ENCODE measurements around the gene EN2. TPM values are rescaled to one million over a fixed set of nuclear protein-coding genes. Genes with fewer than 3 reads are reported as not detected.

The EN2 gene
- total and polyA plus RNA-seq, 10 of the 15 experiments (the other 5 are each of a cell fraction or from before 2014, with no cell fraction given): not detected

GRCh38 chr7:155409980-155410379 is 47.9 kb upstream of the EN2 start:
- Histone ChIP-seq H3K4me1 (ENCODE audit: control insufficient read depth, insufficient read depth, low read length) (no peaks in the 10 kb centered on the region), H3K79me2 (ENCODE audit: control insufficient read depth, insufficient read depth, low read length) (no peaks in the 10 kb centered on the region), H4K20me1 (ENCODE audit: control insufficient read depth, insufficient read depth) (no peaks in the 10 kb centered on the region), H3K9ac (ENCODE audit: control insufficient read depth, insufficient read depth, low read length) (no peak overlapping the region), H3K4me2 (ENCODE audit: control insufficient read depth, insufficient read depth) (no peak overlapping the region), H3K27me3 (replicated peaks in 1 of 2; ENCODE audit: control insufficient read depth in 2 of 2, insufficient read depth in 2 of 2, low read length in 1 of 2) (no peaks in the 10 kb centered on the region; a peak in 1 of 4 replicates), H3K36me3 (ENCODE audit: control insufficient read depth in 2 of 2, insufficient read depth in 2 of 2, low read length in 1 of 2) (no peaks in the 10 kb centered on the region), H3K9me3 (replicated peaks; ENCODE audit: control insufficient read depth, insufficient read depth, low read length) (no peaks in the 10 kb centered on the region), H3K4me3 (no peak overlapping the region), H3K27ac (ENCODE audit: control insufficient read depth, insufficient read depth) (no peak overlapping the region), H2AFZ (ENCODE audit: control insufficient read depth, low read depth, low read length) (no peak overlapping the region)
- no peak for ATAC-seq
- POLR2A ChIA-PET: no interaction called here
- FAIRE-seq: no peak
- in situ Hi-C loops (cut with MboI): no loop called here
- WGBS (ENCODE audit: insufficient coverage, insufficient replicate concordance, low lambda C conversion rate, missing lambda C conversion rate): 66% methylated on average over 8 of the region's 15 CpGs
- no TSS peak for BruUV-seq (replicated peaks)
- RAD21 ChIA-PET (ENCODE audit: unreplicated experiment): no interaction called here
- intact Hi-C loops (cut with micrococcal nuclease; ENCODE audit: unreplicated experiment): no loop called here
- CTCF ChIA-PET: no interaction called here
- SMC1A ChIA-PET (ENCODE audit: uncharacterized antibody, unreplicated experiment): no interaction called here
- no peak for DNase-seq (ENCODE audit: low read depth, low spot score)
- TF ChIP-seq SKIL (IDR thresholded peaks at IDR 0.05; ENCODE audit: low read depth, poor library complexity, severe bottlenecking) (no peak), TAF1 (IDR thresholded peaks at IDR 0.05; ENCODE audit: borderline replicate concordance, low read depth, low read length) (no peak), MEF2A (IDR thresholded peaks at IDR 0.05; ENCODE audit: insufficient read depth, low read depth, low read length) (no peak), CHD2 (IDR thresholded peaks at IDR 0.05; ENCODE audit: borderline replicate concordance, low read depth, low read length) (no peak), ZBTB4 (CRISPR knock-in tag; IDR thresholded peaks at IDR 0.05) (no peak), SRF (IDR thresholded peaks at IDR 0.05; ENCODE audit: low read depth in 2 of 2, low read length in 2 of 2) (no peak), BRCA1 (IDR thresholded peaks at IDR 0.05; ENCODE audit: low read depth, low read length) (no peak), ZNF274 (IDR thresholded peaks at IDR 0.05; ENCODE audit: insufficient read depth, insufficient read length) (no peak), E2F8 (IDR thresholded peaks at IDR 0.05; ENCODE audit: low read depth, partially characterized antibody) (no peak), BCLAF1 (IDR thresholded peaks at IDR 0.05) (no peak), MYC (IDR thresholded peaks at IDR 0.05; ENCODE audit: insufficient read depth, insufficient read length, insufficient replicate concordance, low read length, severe bottlenecking) (no peak), POLR2AphosphoS2 (IDR thresholded peaks at IDR 0.05; ENCODE audit: low read depth, low read length) (no peak)
